NT2/D1 (cell line): Measurements from ENCODE around the gene TSC1.

Source experiments
- SUZ12 ChIP-seq: IDR thresholded peaks from 2 replicates; pipeline ENCODE4 v1.6.1; 2011; ENCODE audit not compliant: insufficient read length, insufficient read depth; ENCODE audit errors: extremely low read depth
- YY1 ChIP-seq: IDR thresholded peaks from 2 replicates; pipeline ENCODE4 v1.6.1; 2011; ENCODE audit not compliant: insufficient read length, insufficient read depth
- ZNF274 ChIP-seq: IDR thresholded peaks from 2 replicates; pipeline ENCODE4 v1.6.1; 2011; ENCODE audit warnings: mild to moderate bottlenecking, low read depth, low read length

GRCh38 chr9:132908635-132909034 is 35.8 kb downstream of the TSC1 start:
- TF ChIP-seq ZNF274 (no peak), SUZ12 (no peak), YY1 (no peak)
